ENCODE results near the gene UTP25.
"Not testable (repeated sequence)": the region's sequence is repeated elsewhere in the genome, so short reads cannot be mapped to it uniquely, and the experiment has no call there.

The UTP25 gene

GRCh38 chr1:209896346-209896745, 68.6 kb downstream of the UTP25 start:
- DNase-seq (ENCODE audit: low read depth), result no peak

GRCh38 chr1:209898271-209898670, 70.5 kb downstream of the UTP25 start:
- DNase-seq (ENCODE audit: low read depth), result not testable (repeated sequence)

GRCh38 chr1:209898851-209899250, 71.1 kb downstream of the UTP25 start:
- not testable (repeated sequence) for DNase-seq (ENCODE audit: low read depth)

GRCh38 chr1:209899948-209900347, 72.2 kb downstream of the UTP25 start:
- DNase-seq (ENCODE audit: low read depth), result no peak

- DNase-seq (ENCODE audit: low read depth), result no peak
Measured at GRCh38 chr1:209900734-209901133, 73.0 kb downstream of the UTP25 start.

DNA sequence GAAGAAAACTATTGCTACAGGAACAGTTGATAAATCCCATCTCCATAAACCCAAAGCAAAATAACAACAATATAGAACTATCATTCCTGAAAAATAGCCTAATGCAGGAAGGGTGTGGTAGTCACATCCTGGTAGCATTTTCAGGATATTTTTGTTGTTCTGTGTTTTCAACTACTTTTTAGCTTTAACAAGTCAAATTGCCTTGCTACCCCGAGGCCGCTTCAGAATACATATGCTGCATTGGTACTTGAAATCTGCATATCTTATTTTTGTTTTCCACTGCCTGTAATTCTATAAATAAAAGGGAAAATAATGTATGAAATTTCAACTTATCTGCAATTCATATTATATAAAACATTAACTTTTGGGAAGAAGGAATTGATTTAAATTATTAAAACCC, 73.4 kb downstream of the UTP25 start:
- no peak for DNase-seq (ENCODE audit: low read depth)

GRCh38 chr1:209904774-209905173, 77.0 kb downstream of the UTP25 start:
- DNase-seq (ENCODE audit: low read depth), result not testable (repeated sequence)

Data from activated gamma-delta T cell treated with anti-CD3 and anti-CD28 coated beads, Interleukin-2, amount 50 U/mL, for 16 hours (primary cell).